ENCODE data around the gene AGGF1.

GRCh38 chr5:77102549-77102948, 72.3 kb downstream of the AGGF1 start:
- TF ChIP-seq POLR2A (IDR thresholded peaks at IDR 0.05): no peak
- no peak for TF ChIP-seq CTCF (IDR thresholded peaks at IDR 0.05)

Data from transverse colon (tissue), 3 donors.